ENCODE measurements around the gene MYCN. TPM values are rescaled to one million over a fixed set of nuclear protein-coding genes. Genes with fewer than 3 reads are reported as not detected.
"Not testable (repeated sequence)": the region's sequence is repeated elsewhere in the genome, so short reads cannot be mapped to it uniquely, and the experiment has no call there.

MYCN gene
- total and polyA plus RNA-seq, 5 donors = 0.23 to 0.42 (median 0.29) TPM

- WGBS = 97% methylated on average over 3 of the region's 3 CpGs
- Histone ChIP-seq H3K4me1 (ENCODE audit: control insufficient read depth, insufficient read depth, low read length) (no peaks in the 10 kb centered on the region), H3K9me3 (ENCODE audit: control insufficient read depth, low read length) (no peaks in the 10 kb centered on the region), H3K27me3 (ENCODE audit: control insufficient read depth, insufficient read depth) (no peaks in the 10 kb centered on the region), H3K27ac (ENCODE audit: low read length) (no peak overlapping the region), H3K4me3 (ENCODE audit: low read length) (no peak overlapping the region)
- no peak for ATAC-seq
- intact Hi-C loops (cut with DNase I) = loop anchor here in 2 of 4 donors (10.0 kb wide), 2 partner anchors 336 to 656 kb away; no protein-coding TSS in a partner anchor
- DNase-seq = no peak
Measured at GRCh38 chr2:15948704-15948957, 8.3 kb downstream of the MYCN start.

GRCh38 chr2:15949126-15949525 lies 8.8 kb downstream of the MYCN start:
- no peaks in the 10 kb centered on the region for H3K9me3 ChIP-seq (ENCODE audit: control insufficient read depth, low read length)
- intact Hi-C loops (cut with DNase I) = loop anchor here in 2 of 4 donors (10.0 kb wide), 2 partner anchors 336 to 656 kb away; no protein-coding TSS in a partner anchor
- ATAC-seq (no peak), DNase-seq (no peak)
- WGBS = 90% methylated on average over 6 of the region's 6 CpGs
- no peaks in the 10 kb centered on the region for H3K27me3 ChIP-seq (ENCODE audit: control insufficient read depth, insufficient read depth)
- H3K4me3 ChIP-seq (ENCODE audit: low read length) = no peak overlapping the region
- no peaks in the 10 kb centered on the region for H3K4me1 ChIP-seq (ENCODE audit: control insufficient read depth, insufficient read depth, low read length)
- H3K27ac ChIP-seq (ENCODE audit: low read length) = no peak overlapping the region

GRCh38 chr2:15949551-15949950 lies 9.2 kb downstream of the MYCN start:
- Histone ChIP-seq H3K4me1 (ENCODE audit: control insufficient read depth, insufficient read depth, low read length) (no peaks in the 10 kb centered on the region), H3K27me3 (ENCODE audit: control insufficient read depth, insufficient read depth) (no peaks in the 10 kb centered on the region), H3K4me3 (ENCODE audit: low read length) (no peak overlapping the region), H3K9me3 (ENCODE audit: control insufficient read depth, low read length) (no peaks in the 10 kb centered on the region), H3K27ac (ENCODE audit: low read length) (no peak overlapping the region)
- ATAC-seq = no peak
- WGBS = 92% methylated on average over 5 of the region's 5 CpGs
- DNase-seq = no peak
- intact Hi-C loops (cut with DNase I) = loop anchor here in 2 of 4 donors (10.0 kb wide), 2 partner anchors 335 to 655 kb away; no protein-coding TSS in a partner anchor

- H3K4me1 ChIP-seq (ENCODE audit: control insufficient read depth, insufficient read depth, low read length) = no peaks in the 10 kb centered on the region
- no peak overlapping the region for H3K27ac ChIP-seq (ENCODE audit: low read length)
- no peak overlapping the region for H3K4me3 ChIP-seq (ENCODE audit: low read length)
- no peak for ATAC-seq
- 89% methylated on average over 5 of the region's 5 CpGs for WGBS
- intact Hi-C loops (cut with DNase I) = no loop called here
- no peaks in the 10 kb centered on the region for H3K9me3 ChIP-seq (ENCODE audit: control insufficient read depth, low read length)
- no peak for DNase-seq
- H3K27me3 ChIP-seq (ENCODE audit: control insufficient read depth, insufficient read depth) = no peaks in the 10 kb centered on the region
Measured at GRCh38 chr2:15950088-15950952, 10.0 kb downstream of the MYCN start.

- ATAC-seq; H3K9me3 ChIP-seq (ENCODE audit: control insufficient read depth, low read length); H3K27ac ChIP-seq (ENCODE audit: low read length); H3K4me1 ChIP-seq (ENCODE audit: control insufficient read depth, insufficient read depth, low read length); H3K4me3 ChIP-seq (ENCODE audit: low read length); DNase-seq; H3K27me3 ChIP-seq (ENCODE audit: control insufficient read depth, insufficient read depth); intact Hi-C loops (cut with DNase I): not testable (repeated sequence)
- WGBS = 97% methylated on average over 11 of the region's 11 CpGs
Measured at GRCh38 chr2:15951936-15952335, 11.6 kb downstream of the MYCN start.

GRCh38 chr2:15952451-15953146 lies 12.2 kb downstream of the MYCN start:
- no peak for DNase-seq
- Histone ChIP-seq H3K4me3 (ENCODE audit: low read length) (no peak overlapping the region), H3K9me3 (ENCODE audit: control insufficient read depth, low read length) (no peaks in the 10 kb centered on the region), H3K4me1 (ENCODE audit: control insufficient read depth, insufficient read depth, low read length) (no peaks in the 10 kb centered on the region), H3K27ac (ENCODE audit: low read length) (no peak overlapping the region), H3K27me3 (ENCODE audit: control insufficient read depth, insufficient read depth) (no peaks in the 10 kb centered on the region)
- ATAC-seq = no peak
- intact Hi-C loops (cut with DNase I) = no loop called here
- 94% methylated on average over 10 of the region's 10 CpGs for WGBS

GRCh38 chr2:15953147-15953630 lies 12.8 kb downstream of the MYCN start:
- 87% methylated on average over 6 of the region's 6 CpGs for WGBS
- intact Hi-C loops (cut with DNase I) = no loop called here
- DNase-seq = no peak

GRCh38 chr2:15953891-15954680 lies 13.7 kb downstream of the MYCN start:
- no peaks in the 10 kb centered on the region for H3K4me1 ChIP-seq (ENCODE audit: control insufficient read depth, insufficient read depth, low read length)
- ATAC-seq = no peak
- DNase-seq = no peak
- intact Hi-C loops (cut with DNase I) = no loop called here
- no peaks in the 10 kb centered on the region for H3K27me3 ChIP-seq (ENCODE audit: control insufficient read depth, insufficient read depth)
- no peaks in the 10 kb centered on the region for H3K9me3 ChIP-seq (ENCODE audit: control insufficient read depth, low read length)
- H3K4me3 ChIP-seq (ENCODE audit: low read length) = no peak overlapping the region
- no peak overlapping the region for H3K27ac ChIP-seq (ENCODE audit: low read length)
- WGBS = 83% methylated on average over 6 of the region's 6 CpGs

More at GRCh38 chr2:15953147-15953630, 12.8 kb downstream of the MYCN start:
- H3K4me1 ChIP-seq (ENCODE audit: control insufficient read depth, insufficient read depth, low read length) = no peaks in the 10 kb centered on the region
- H3K4me3 ChIP-seq (ENCODE audit: low read length) = no peak overlapping the region
- no peaks in the 10 kb centered on the region for H3K27me3 ChIP-seq (ENCODE audit: control insufficient read depth, insufficient read depth)
- no peaks in the 10 kb centered on the region for H3K9me3 ChIP-seq (ENCODE audit: control insufficient read depth, low read length)
- no peak for ATAC-seq
- no peak overlapping the region for H3K27ac ChIP-seq (ENCODE audit: low read length)

GRCh38 chr2:15954761-15955160 lies 14.4 kb downstream of the MYCN start:
- intact Hi-C loops (cut with DNase I) = no loop called here
- no peaks in the 10 kb centered on the region for H3K4me1 ChIP-seq (ENCODE audit: control insufficient read depth, insufficient read depth, low read length)
- H3K9me3 ChIP-seq (ENCODE audit: control insufficient read depth, low read length) = no peaks in the 10 kb centered on the region
- 95% methylated on average over 8 of the region's 8 CpGs for WGBS
- no peak overlapping the region for H3K4me3 ChIP-seq (ENCODE audit: low read length)
- no peaks in the 10 kb centered on the region for H3K27me3 ChIP-seq (ENCODE audit: control insufficient read depth, insufficient read depth)
- ATAC-seq (no peak), DNase-seq (no peak)
- H3K27ac ChIP-seq (ENCODE audit: low read length) = no peak overlapping the region

- Histone ChIP-seq H3K27ac (ENCODE audit: low read length) (no peak overlapping the region), H3K4me1 (ENCODE audit: control insufficient read depth, insufficient read depth, low read length) (no peaks in the 10 kb centered on the region), H3K27me3 (ENCODE audit: control insufficient read depth, insufficient read depth) (no peaks in the 10 kb centered on the region), H3K4me3 (ENCODE audit: low read length) (no peak overlapping the region), H3K9me3 (ENCODE audit: control insufficient read depth, low read length) (no peaks in the 10 kb centered on the region)
- ATAC-seq = no peak
- no peak for DNase-seq
- 92% methylated on average over 7 of the region's 7 CpGs for WGBS
- intact Hi-C loops (cut with DNase I) = no loop called here
Measured at GRCh38 chr2:15955232-15955988, 15.1 kb downstream of the MYCN start.
